Endothelial cell (in vitro differentiated cells): Measurements from ENCODE around the gene PLD4. TPM values are rescaled to one million over a fixed set of nuclear protein-coding genes. Genes with fewer than 3 reads are reported as not detected.

Experiments
- DNase-seq: peaks from one replicate; pipeline ENCODE4 v3.0.0; 2021; ENCODE audit warnings: low spot score
- H3K27ac Mint-ChIP-seq: one replicate; pipeline ENCODE4 v1.8.0; 2021; ENCODE audit warnings: mixed read lengths, inconsistent platforms; ENCODE audit not compliant: unreplicated experiment
- H3K27me3 Mint-ChIP-seq: one replicate; pipeline ENCODE4 v1.8.0; 2021; ENCODE audit warnings: mild to moderate bottlenecking, moderate library complexity, mixed read lengths, inconsistent platforms; ENCODE audit not compliant: unreplicated experiment
- H3K36me3 Mint-ChIP-seq: one replicate; pipeline ENCODE4 v1.8.0; 2021; ENCODE audit warnings: mild to moderate bottlenecking, low read depth, mixed read lengths, inconsistent platforms; ENCODE audit not compliant: unreplicated experiment
- H3K4me1 Mint-ChIP-seq: one replicate; pipeline ENCODE4 v1.8.0; 2021; ENCODE audit warnings: mild to moderate bottlenecking, mixed read lengths, inconsistent platforms; ENCODE audit not compliant: unreplicated experiment
- H3K4me3 Mint-ChIP-seq: one replicate; pipeline ENCODE4 v1.8.0; 2021; ENCODE audit warnings: mild to moderate bottlenecking, mixed read lengths, inconsistent platforms; ENCODE audit not compliant: unreplicated experiment
- H3K9me3 Mint-ChIP-seq: one replicate; pipeline ENCODE4 v1.8.0; 2021; ENCODE audit warnings: mixed read lengths, inconsistent platforms; ENCODE audit not compliant: unreplicated experiment
- CTCF ChIP-seq: fragments of 200-600 bp; sonication (generic); IDR thresholded peaks from one replicate; pipeline ENCODE4 v1.5.0; 2021; ENCODE audit warnings: antibody characterized with exemption; ENCODE audit not compliant: unreplicated experiment
- long read RNA-seq: library from polyadenylated mRNA; unstranded; transcript quantifications from one replicate; pipeline ENCODE4 v2.0.0, GENCODE V29; 2020; ENCODE audit not compliant: unreplicated experiment
- total RNA-seq: library from RNA; stranded (reverse); fragmentation: NEBNext Ultra II Directional; extraction: Animal tissue kit (Norgen Biotek cat#: 25700); gene quantifications from one replicate; pipeline ENCODE4 v1.2.1, GENCODE V29; 2021; ENCODE audit not compliant: unreplicated experiment

PLD4 gene
- total RNA-seq = 1.3 TPM
- long read RNA-seq, full-length matches to known transcripts = 1 of 1 reads
- long read RNA-seq, partial matches to known transcripts = 0 of 1 reads
- long read RNA-seq, other reads (novel, unspliced or antisense) = 0 of 1 reads

GRCh38 chr14:104924421-104925213 is at the start of gene PLD4:
Gene PLD4 (plus strand): TSS chr14:104924879. CDS start chr14:104927141, 2,262 bp downstream.
- TF ChIP-seq CTCF = no peak
- Mint-ChIP-seq H3K27me3 (peaks cover 7% of the 10 kb centered on the region), H3K9me3 (no peaks in the 10 kb centered on the region), H3K4me3 (no peak within 1 kb of the TSS), H3K36me3 (no peaks in the 10 kb centered on the region), H3K27ac (no peak within 1 kb of the TSS), H3K4me1 (no peaks in the 10 kb centered on the region)
- DNase-seq = no peak

GRCh38 chr14:104875412-104875751 is 49.3 kb upstream of the PLD4 start:
- no peak for TF ChIP-seq CTCF
- Mint-ChIP-seq H3K36me3 (peaks cover 5% of the 10 kb centered on the region), H3K27me3 (peaks cover 18% of the 10 kb centered on the region), H3K4me1 (peaks cover 7% of the 10 kb centered on the region), H3K4me3 (no peak overlapping the region), H3K9me3 (no peaks in the 10 kb centered on the region), H3K27ac (no peak overlapping the region)
- no peak for DNase-seq

GRCh38 chr14:104875811-104876210 is 48.9 kb upstream of the PLD4 start:
- peaks cover 5% of the 10 kb centered on the region for H3K36me3 Mint-ChIP-seq
- DNase-seq = no peak
- H3K9me3 Mint-ChIP-seq = no peaks in the 10 kb centered on the region
- H3K4me1 Mint-ChIP-seq = peaks cover 7% of the 10 kb centered on the region
- no peak overlapping the region for H3K4me3 Mint-ChIP-seq
- H3K27ac Mint-ChIP-seq = no peak overlapping the region
- peaks cover 18% of the 10 kb centered on the region for H3K27me3 Mint-ChIP-seq
- no peak for TF ChIP-seq CTCF

- Mint-ChIP-seq H3K4me1 (peaks cover 7% of the 10 kb centered on the region), H3K27me3 (peaks cover 18% of the 10 kb centered on the region), H3K9me3 (no peaks in the 10 kb centered on the region), H3K36me3 (peaks cover 5% of the 10 kb centered on the region), H3K27ac (no peak overlapping the region), H3K4me3 (no peak overlapping the region)
- peak; percentile 40 for DNase-seq
- no peak for TF ChIP-seq CTCF
These were observed 48.4 kb upstream of the PLD4 start for GRCh38 chr14:104876251-104876699.
